H1 (cell line): ENCODE measurements around the gene TXNL4B. TPM values are rescaled to one million over a fixed set of nuclear protein-coding genes. Genes with fewer than 3 reads are reported as not detected.

ENCODE experiments used
- CTCF ChIA-PET: fragments of 300-600 bp; sonication (Branson Sonifier 250); formaldehyde crosslinking; loops from one replicate; lab custom pipeline; 2021; ENCODE audit not compliant: partially characterized antibody; lab: Charles Lee
- POLR2A ChIA-PET: fragments of 300-600 bp; sonication (Branson Sonifier 250); formaldehyde crosslinking; loops from one replicate; lab custom pipeline; 2021; ENCODE audit warnings: inconsistent platforms; ENCODE audit not compliant: partially characterized antibody; lab: Charles Lee
- DNase-seq, 2 experiments: peaks; one replicate each; pipeline versions ENCODE4 v3.0.0 to v3.0.0-alpha.2; 2010 to 2022; ENCODE audit warnings: low spot score in 2 of 2, low read depth in 1 of 2, mixed read lengths in 1 of 2
- FAIRE-seq: peaks from 2 replicates; lab custom pipeline; 2011; peaks lifted over from hg19 to GRCh38; lab: Jason Lieb, UNC
- H2AFZ ChIP-seq: 2 replicates; pipeline ENCODE4 v1.8.1; 2012; ENCODE audit warnings: low read length, inconsistent platforms
- H2AK5ac ChIP-seq: 2 replicates; pipeline ENCODE4 v1.6.1; 2013; ENCODE audit warnings: low read depth, low read length
- H2BK120ac ChIP-seq: replicated peaks from 2 replicates; pipeline ENCODE3; 2013; ENCODE audit warnings: low read depth, low read length, inconsistent platforms
- H2BK12ac ChIP-seq: 2 replicates; pipeline ENCODE4 v1.6.1; 2013; ENCODE audit warnings: low read depth, low read length
- H2BK15ac ChIP-seq: 2 replicates; pipeline ENCODE4 v1.6.1; 2013; ENCODE audit warnings: low read length
- H2BK20ac ChIP-seq: 2 replicates; pipeline ENCODE4 v1.6.1; 2013; ENCODE audit warnings: low read length
- H2BK5ac ChIP-seq: 2 replicates; pipeline ENCODE4 v1.6.1; 2013; ENCODE audit warnings: low read depth, low read length
- H3K14ac ChIP-seq: 2 replicates; pipeline ENCODE4 v1.6.1; 2013; ENCODE audit warnings: inconsistent platforms; ENCODE audit not compliant: insufficient read length
- H3K18ac ChIP-seq: 2 replicates; pipeline ENCODE4 v1.6.1; 2013; ENCODE audit warnings: low read length; ENCODE audit errors: extremely low read depth
- H3K23ac ChIP-seq: 2 replicates; pipeline ENCODE4 v1.6.1; 2013; ENCODE audit warnings: inconsistent platforms; ENCODE audit not compliant: insufficient read length
- H3K23me2 ChIP-seq: 2 replicates; pipeline ENCODE4 v1.6.1; 2013; ENCODE audit warnings: low read depth, low read length
- H3K27ac ChIP-seq: 2 replicates; pipeline ENCODE4 v1.6.1; 2011; ENCODE audit warnings: low read depth, low read length, inconsistent platforms
- H3K27me3 ChIP-seq, 4 experiments: replicated peaks in 1 of 4; 1 replicate in 1 of 4; 2 replicates in 3 of 4; pipeline versions ENCODE4 v1.6.1 to v1.8.1; 2011 to 2013; ENCODE audit warnings: low read length in 3 of 4, mild to moderate bottlenecking in 3 of 4, inconsistent platforms in 2 of 4, mixed read lengths in 2 of 4, moderate library complexity in 1 of 4; ENCODE audit not compliant: control insufficient read depth in 3 of 4, insufficient read depth in 3 of 4; ENCODE audit errors: extremely low read depth in 1 of 4
- H3K36me3 ChIP-seq, 4 experiments: 2 replicates each; pipeline versions ENCODE4 v1.6.1 to v1.8.1; 2011 to 2013; ENCODE audit warnings: mild to moderate bottlenecking in 4 of 4, low read length in 3 of 4, moderate library complexity in 2 of 4, control low read depth in 1 of 4, inconsistent platforms in 1 of 4; ENCODE audit not compliant: insufficient read depth in 4 of 4, control insufficient read depth in 2 of 4
- H3K4ac ChIP-seq: replicated peaks from 2 replicates; pipeline ENCODE3; 2013; ENCODE audit warnings: low read length, low read depth, mixed read lengths, inconsistent platforms; ENCODE audit not compliant: insufficient read length
- H3K4me1 ChIP-seq, 4 experiments: replicated peaks in 1 of 4; 1 replicate in 1 of 4; 2 replicates in 3 of 4; pipeline versions ENCODE4 v1.6.1 to v1.8.1; 2011 to 2013; ENCODE audit warnings: low read length in 3 of 4, inconsistent platforms in 2 of 4, mixed read lengths in 1 of 4; ENCODE audit not compliant: insufficient read depth in 4 of 4, control insufficient read depth in 3 of 4
- H3K4me2 ChIP-seq, 2 experiments: 2 replicates each; pipeline versions ENCODE4 v1.6.1 to v1.8.1; 2011 to 2013; ENCODE audit warnings: low read depth in 2 of 2, low read length in 2 of 2, control low read depth in 1 of 2, inconsistent platforms in 1 of 2, mild to moderate bottlenecking in 1 of 2; ENCODE audit not compliant: insufficient read depth in 1 of 2
- H3K4me3 ChIP-seq, 4 experiments: fragments of 200-600, 300-600 bp in 1 of 4; sonication (generic), shearing (Covaris generic), sonication (Bioruptor Twin) in 1 of 4; 2 replicates each; pipeline versions ENCODE4 v1.5.1 to v1.8.1; 2011 to 2016; ENCODE audit warnings: low read length in 4 of 4, low read depth in 3 of 4, control low read depth in 2 of 4, inconsistent platforms in 2 of 4, mild to moderate bottlenecking in 2 of 4, mixed read lengths in 1 of 4, moderate library complexity in 1 of 4; ENCODE audit not compliant: insufficient read depth in 2 of 4; ENCODE audit errors: extremely low read depth in 1 of 4
- H3K56ac ChIP-seq: replicated peaks from 2 replicates; pipeline ENCODE3; 2013; ENCODE audit warnings: low read depth, mild to moderate bottlenecking, mixed read lengths, low read length, inconsistent platforms; ENCODE audit not compliant: insufficient read length
- H3K79me1 ChIP-seq: 2 replicates; pipeline ENCODE4 v1.6.1; 2013; ENCODE audit warnings: low read depth, low read length, control low read depth
- H3K79me2 ChIP-seq, 2 experiments: 2 replicates each; pipeline versions ENCODE4 v1.6.1 to v1.8.1; 2012 to 2013; ENCODE audit warnings: low read length in 2 of 2, mild to moderate bottlenecking in 2 of 2, inconsistent platforms in 1 of 2; ENCODE audit not compliant: insufficient read depth in 2 of 2, control insufficient read depth in 1 of 2
- H3K9ac ChIP-seq, 4 experiments: replicated peaks in 1 of 4; 1 replicate in 1 of 4; 2 replicates in 3 of 4; pipeline versions ENCODE4 v1.6.1 to v1.8.1; 2011 to 2013; ENCODE audit warnings: low read depth in 3 of 4, low read length in 3 of 4, control low read depth in 2 of 4, mild to moderate bottlenecking in 2 of 4, moderate library complexity in 2 of 4, inconsistent platforms in 1 of 4; ENCODE audit errors: extremely low read depth in 1 of 4
- H3K9me3 ChIP-seq, 2 experiments: 2 replicates each; pipeline versions ENCODE4 v1.6.1 to v1.8.1; 2012 to 2013; ENCODE audit warnings: mild to moderate bottlenecking in 2 of 2, moderate library complexity in 2 of 2, control low read depth in 1 of 2, inconsistent platforms in 1 of 2, low read depth in 1 of 2, low read length in 1 of 2, mixed read lengths in 1 of 2; ENCODE audit not compliant: insufficient read depth in 2 of 2
- H4K20me1 ChIP-seq, 2 experiments: replicated peaks in 1 of 2; 2 replicates each; pipeline versions ENCODE3 to v1.8.1; 2011 to 2013; ENCODE audit warnings: inconsistent platforms in 2 of 2, low read length in 2 of 2, mild to moderate bottlenecking in 1 of 2; ENCODE audit not compliant: insufficient read depth in 2 of 2, control insufficient read depth in 1 of 2
- H4K5ac ChIP-seq: 2 replicates; pipeline ENCODE4 v1.6.1; 2013; ENCODE audit warnings: low read length, low read depth, mixed read lengths, inconsistent platforms; ENCODE audit not compliant: insufficient read length
- H4K8ac ChIP-seq: 2 replicates; pipeline ENCODE4 v1.8.0; 2013; ENCODE audit warnings: mild to moderate bottlenecking, moderate library complexity, low read length, inconsistent platforms; ENCODE audit not compliant: insufficient read depth; ENCODE audit errors: extremely low read depth
- H4K91ac ChIP-seq: replicated peaks from 2 replicates; pipeline ENCODE3; 2013; ENCODE audit warnings: low read length, mixed read lengths, inconsistent platforms; ENCODE audit not compliant: insufficient read length
- CBX8 ChIP-seq: fragments of 300-800, 300-1000 bp; sonication (generic); IDR thresholded peaks from 2 replicates; pipeline ENCODE4 v1.7.1; 2016; ENCODE audit warnings: low read depth, low read length, borderline replicate concordance
- GTF2F1 ChIP-seq: IDR thresholded peaks from 2 replicates; pipeline ENCODE4 v1.6.1; 2012; ENCODE audit warnings: low read depth, low read length, improper control_type of control experiment, borderline replicate concordance
- HDAC2 ChIP-seq, 2 experiments: fragments of 300-600 bp in 1 of 2; sonication (generic) in 1 of 2; IDR thresholded peaks; 2 replicates each; pipeline ENCODE4 v1.6.1; 2011 to 2012; ENCODE audit warnings: low read depth in 2 of 2, low read length in 2 of 2, mild to moderate bottlenecking in 2 of 2, moderate library complexity in 2 of 2, borderline replicate concordance in 1 of 2, inconsistent platforms in 1 of 2
- PHF8 ChIP-seq: fragments of 200-600 bp; sonication (generic); conservative IDR thresholded peaks from 2 replicates; pipeline ENCODE4 v1.7.1; 2012; ENCODE audit warnings: low read depth, mild to moderate bottlenecking, inconsistent platforms, low read length, moderate library complexity
- RAD21 ChIP-seq, 2 experiments: IDR thresholded peaks in 1 of 2; conservative IDR thresholded peaks in 1 of 2; 2 replicates each; pipeline ENCODE4 v1.6.1; 2011; ENCODE audit warnings: low read depth in 2 of 2, low read length in 2 of 2, improper control_type of control experiment in 1 of 2, inconsistent platforms in 1 of 2, mild to moderate bottlenecking in 1 of 2, moderate library complexity in 1 of 2
- SIRT6 ChIP-seq: IDR thresholded peaks from one replicate; pipeline ENCODE4 v1.7.1; 2012; ENCODE audit warnings: low read length, inconsistent platforms
- TAF1 ChIP-seq: IDR thresholded peaks from 2 replicates; pipeline ENCODE4 v1.6.1; 2011; ENCODE audit warnings: mild to moderate bottlenecking, low read depth, low read length
- TCF12 ChIP-seq: IDR thresholded peaks from 2 replicates; pipeline ENCODE4 v1.6.1; 2011; ENCODE audit warnings: low read depth, mild to moderate bottlenecking, low read length
- WGBS, 2 experiments: shearing (Covaris generic) in 1 of 2; methylation state at CpG; one replicate each; pipeline versions ENCODE4 v1.1.6 to v1.1.7; 2013 to 2015; ENCODE audit warnings: low lambda C conversion rate in 2 of 2, mixed read lengths in 2 of 2, inconsistent platforms in 1 of 2, low coverage in 1 of 2, missing lambda C conversion rate in 1 of 2; ENCODE audit not compliant: insufficient replicate concordance in 2 of 2, insufficient coverage in 1 of 2, insufficient read length in 1 of 2; ENCODE audit errors: extremely low coverage in 1 of 2, missing lambda C conversion rate in 1 of 2; 5-methylcytosine and 5-hydroxymethylcytosine counted together
- polyA plus RNA-seq, 7 experiments: library from polyadenylated mRNA; depleted of rRNA in 3 of 7; stranded (reverse) in 5 of 7; unstranded in 2 of 7; fragments of >200 nt in 5 of 7; fragments of 200-250 nt in 2 of 7; gene quantifications; 1 replicate in 5 of 7; 2 replicates in 1 of 7; 4 replicates in 1 of 7; pipeline versions ENCODE4 v1.2.1 to v1.2.3, GENCODE V29; 2011 to 2013; ENCODE audit warnings: missing spikeins in 2 of 7, mixed read lengths in 2 of 7
- total RNA-seq: library from RNA; stranded (reverse); fragmentation: NEBNext Ultra II Directional; extraction: Animal tissue kit (Norgen Biotek cat#: 25700); gene quantifications from 2 replicates; pipeline ENCODE4 v1.2.1, GENCODE V29; 2021
- TF ChIP-seq, protein P1 (sequence below): IDR thresholded peaks from 2 replicates; pipeline ENCODE4 v1.6.1; 2011; ENCODE audit warnings: low read length, improper control_type of control experiment

The TXNL4B gene
- total and polyA plus RNA-seq, 2 of the 8 experiments (the other 6 are each of a cell fraction or from before 2014, with no cell fraction given) = 6.7 to 10.6 TPM

DNA sequence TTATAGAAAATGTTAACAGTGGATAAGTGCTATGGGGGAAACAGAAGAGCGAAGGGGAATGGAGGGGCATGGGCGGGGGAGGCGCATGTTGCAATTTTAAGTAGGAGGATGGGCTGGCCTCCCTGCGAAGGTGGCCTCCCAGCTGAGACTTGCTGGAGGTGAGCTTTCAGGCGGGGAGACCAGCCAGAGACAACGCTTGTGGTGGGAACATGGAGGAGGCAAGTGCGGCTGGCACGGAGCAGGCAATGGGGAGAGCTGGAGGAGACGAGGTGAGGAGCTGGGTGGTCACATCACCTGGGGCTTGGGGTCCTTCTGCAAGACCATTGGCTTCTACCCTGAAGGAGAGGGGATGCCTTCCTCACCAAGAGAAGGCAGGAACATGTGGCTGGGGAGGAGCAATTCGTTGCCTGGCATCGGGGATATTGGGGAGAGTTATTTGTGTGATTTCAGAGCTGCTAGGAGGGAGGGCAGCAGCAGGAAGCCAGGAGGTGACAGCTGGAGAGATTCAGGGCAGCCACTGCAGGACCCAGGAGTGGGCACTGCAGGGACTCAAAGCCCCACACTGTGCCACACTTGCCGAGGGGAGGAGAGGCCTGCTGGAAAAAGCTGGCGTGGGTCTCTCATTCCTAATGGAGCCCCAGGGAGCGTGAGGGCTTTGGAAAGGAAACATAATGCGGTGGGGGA is 44.1 kb upstream of the TXNL4B start:
- Histone ChIP-seq H3K14ac (no peak overlapping the region), H4K91ac (no peak overlapping the region), H3K36me3 (no peaks in the 10 kb centered on the region), H4K8ac (no peak overlapping the region), H3K56ac (no peak overlapping the region), H2BK120ac (no peak overlapping the region), H2BK12ac (no peak overlapping the region), H3K9ac (no peak overlapping the region), H3K4me2 (no peak overlapping the region), H2AFZ (no peak overlapping the region; the same call in 1 of the 2 replicates), H3K27ac (no peak overlapping the region), H4K5ac (no peak overlapping the region), H2BK15ac (no peak overlapping the region), H3K79me1 (no peaks in the 10 kb centered on the region), H2BK5ac (no peak overlapping the region), H3K4me1 (0 out of 7 replicates have a peak, but pooled peaks cover 0 to 2% (median 0%) of the 10 kb centered on the region in 4 experiments), H3K18ac (peak overlapping the region; percentile 19; the same call in 1 of the 2 replicates), H4K20me1 (no peaks in the 10 kb centered on the region), H3K23me2 (no peaks in the 10 kb centered on the region), H3K23ac (no peak overlapping the region), H3K9me3 (no peaks in the 10 kb centered on the region), H2BK20ac (no peak overlapping the region), H2AK5ac (no peak overlapping the region), H3K27me3 (no peaks in the 10 kb centered on the region), H3K4me3 (no peak overlapping the region), H3K79me2 (no peaks in the 10 kb centered on the region), H3K4ac (no peak overlapping the region)
- CTCF ChIA-PET = interaction anchor here (1.3 to 3.9 kb wide), 3 partner anchors 10 to 12 kb away, joined by 3 to 23 read pairs (median 15); no protein-coding TSS in a partner anchor
- WGBS, 2 experiments = 92% methylated on average over 15 of the region's 15 CpGs; no CpG with 5 or more reads in 1 of the 2 experiments
- POLR2A ChIA-PET = interaction anchor here (2.4 kb wide), 1 partner anchor 13 kb away, joined by 8 read pairs; no protein-coding TSS in a partner anchor
- FAIRE-seq = no peak
- no peak for DNase-seq
- TF ChIP-seq, protein P1, sequence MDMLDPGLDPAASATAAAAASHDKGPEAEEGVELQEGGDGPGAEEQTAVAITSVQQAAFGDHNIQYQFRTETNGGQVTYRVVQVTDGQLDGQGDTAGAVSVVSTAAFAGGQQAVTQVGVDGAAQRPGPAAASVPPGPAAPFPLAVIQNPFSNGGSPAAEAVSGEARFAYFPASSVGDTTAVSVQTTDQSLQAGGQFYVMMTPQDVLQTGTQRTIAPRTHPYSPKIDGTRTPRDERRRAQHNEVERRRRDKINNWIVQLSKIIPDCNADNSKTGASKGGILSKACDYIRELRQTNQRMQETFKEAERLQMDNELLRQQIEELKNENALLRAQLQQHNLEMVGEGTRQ = no peak
- no peak for TF ChIP-seq HDAC2 (IDR thresholded peaks at IDR 0.05; ENCODE audit: borderline replicate concordance in 1 of 2, low read depth in 2 of 2, low read length in 2 of 2)
- no peak for TF ChIP-seq TCF12
- TF ChIP-seq TAF1 = no peak
- TF ChIP-seq GTF2F1 = no peak
- TF ChIP-seq CBX8 = no peak
- no peak for TF ChIP-seq SIRT6
- no peak for TF ChIP-seq PHF8
- no peak for TF ChIP-seq RAD21 (IDR thresholded peaks at IDR 0.05 in 1 of 2, conservative IDR thresholded peaks at IDR 0.05 in 1 of 2; ENCODE audit: low read depth in 2 of 2, low read length in 2 of 2)
